Stimulated activated CD4-positive, alpha-beta T cell treated with anti-CD3 and anti-CD28 coated beads, Interleukin-4, amount 100 ng/mL, for 24 hours (primary cell): ENCODE measurements around the gene GRAMD1C.

Experiments used
- DNase-seq: peaks from one replicate; pipeline ENCODE4 v3.0.0-alpha.2; 2020

GRAMD1C gene

DNA sequence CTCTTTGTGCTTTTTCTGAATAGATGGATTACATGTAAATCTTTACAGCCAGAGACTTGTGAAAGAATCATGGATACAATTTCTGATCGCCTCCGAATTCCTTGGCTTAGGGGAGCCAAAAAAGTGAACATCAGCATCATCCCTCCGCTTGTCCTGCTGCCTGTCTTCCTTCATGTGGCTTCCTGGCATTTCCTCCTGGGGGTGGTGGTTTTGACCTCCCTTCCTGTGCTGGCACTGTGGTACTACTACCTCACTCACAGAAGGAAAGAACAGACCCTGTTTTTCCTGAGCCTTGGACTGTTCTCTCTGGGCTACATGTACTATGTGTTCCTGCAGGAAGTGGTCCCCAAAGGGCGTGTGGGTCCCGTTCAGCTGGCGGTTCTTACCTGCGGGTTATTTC, 115.1 kb downstream of the GRAMD1C start:
- no peak for DNase-seq

DNA sequence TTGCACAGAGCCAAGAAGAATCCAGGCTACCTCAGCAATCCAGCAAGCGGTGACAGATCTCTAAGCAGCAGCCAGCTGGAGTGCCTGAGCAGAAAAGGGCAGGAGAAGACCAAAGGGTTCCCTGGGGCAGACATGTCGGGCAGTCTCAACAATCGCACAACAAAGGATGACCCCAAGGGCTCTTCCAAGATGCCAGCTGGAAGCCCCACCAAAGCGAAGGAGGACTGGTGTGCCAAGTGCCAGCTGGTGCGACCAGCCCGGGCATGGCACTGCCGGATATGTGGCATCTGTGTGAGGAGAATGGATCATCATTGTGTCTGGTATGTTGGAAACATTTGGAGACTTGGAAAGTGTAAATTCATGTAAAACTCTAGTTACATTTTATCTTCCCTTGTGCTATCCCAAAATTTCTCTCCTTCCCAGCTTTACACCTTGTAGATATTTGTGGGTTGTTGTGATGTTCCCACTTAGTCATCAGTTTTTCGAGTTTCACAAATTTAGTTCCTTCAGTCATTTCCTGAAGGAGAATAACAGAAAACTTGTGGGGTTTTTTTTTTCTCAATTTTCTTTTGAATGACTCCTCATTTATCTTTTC, 115.6 kb downstream of the GRAMD1C start:
- no peak for DNase-seq

DNA sequence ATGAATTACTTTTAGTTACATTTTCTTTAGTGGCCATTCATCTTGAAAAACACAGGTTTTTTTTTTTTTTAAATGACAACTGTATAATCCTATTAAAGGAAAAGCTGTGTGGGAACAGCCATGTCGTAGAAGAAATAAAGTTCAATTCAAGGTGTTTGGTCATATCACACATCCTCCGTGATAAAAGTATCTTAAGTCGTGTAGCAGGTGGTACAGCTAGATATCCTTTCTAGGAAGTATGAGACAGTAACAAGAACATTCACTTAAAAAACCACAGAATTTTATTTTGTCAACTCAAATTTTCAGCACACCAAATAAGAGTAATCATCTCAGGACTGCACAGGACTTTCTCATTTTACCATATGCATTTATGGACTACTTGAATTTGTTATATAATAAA, 125.3 kb downstream of the GRAMD1C start:
- no peak for DNase-seq

GRCh38 chr3:113966172-113966571, 127.6 kb downstream of the GRAMD1C start:
- DNase-seq: no peak

DNA sequence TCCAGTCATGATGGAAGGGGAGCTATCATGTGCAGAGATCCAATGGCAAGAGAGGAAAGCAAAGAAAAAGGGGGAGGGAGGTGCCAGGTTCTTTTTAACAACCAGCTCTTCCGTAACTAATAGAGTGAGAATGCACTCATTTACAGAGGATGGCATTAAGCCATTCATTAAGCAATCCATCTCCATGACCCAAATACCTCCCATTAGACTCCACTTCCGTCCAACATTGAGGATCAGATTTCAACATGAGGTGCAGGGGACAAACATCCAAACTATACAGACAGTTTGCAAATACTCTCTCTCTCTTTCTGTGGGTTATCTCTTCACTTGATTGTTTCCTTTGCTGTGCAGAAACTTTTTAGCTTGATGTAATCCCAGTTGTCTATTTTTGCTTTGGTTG, 130.4 kb downstream of the GRAMD1C start:
- no peak for DNase-seq

GRCh38 chr3:113977822-113978221, 139.2 kb downstream of the GRAMD1C start:
- no peak for DNase-seq

- DNase-seq: no peak
Measured at GRCh38 chr3:113979916-113980315, 141.3 kb downstream of the GRAMD1C start.

- no peak for DNase-seq
Measured at GRCh38 chr3:113981803-113982202, 143.2 kb downstream of the GRAMD1C start.

GRCh38 chr3:113983544-113983943, 145.0 kb downstream of the GRAMD1C start:
- no peak for DNase-seq

DNA sequence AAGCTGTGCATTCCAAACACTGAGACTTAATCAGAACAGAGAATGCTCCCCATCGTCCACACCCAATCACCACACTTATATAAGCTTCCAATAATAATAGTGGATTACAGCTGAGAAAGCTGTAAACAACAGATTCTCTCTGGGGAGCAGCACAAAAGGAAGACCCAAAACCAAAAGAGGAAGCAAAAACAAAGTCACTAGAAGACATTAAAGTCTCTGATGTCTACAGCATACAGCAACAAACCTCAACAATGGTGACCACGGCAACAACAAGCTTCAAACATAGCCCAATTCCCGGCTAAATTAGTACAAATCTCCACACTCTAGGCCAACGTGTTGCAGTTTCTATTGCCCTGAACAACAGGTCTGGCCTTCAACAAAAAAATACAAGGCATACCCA, 147.0 kb downstream of the GRAMD1C start:
- no peak for DNase-seq
